Hematopoietic multipotent progenitor cell treated with erythropoietin and hydrocortisone succinate and interleukin-3 and kit ligand, for 4 days (in vitro differentiated cells): Measurements from ENCODE around the gene POLR3E.
"Not testable (repeated sequence)": the region's sequence is repeated elsewhere in the genome, so short reads cannot be mapped to it uniquely, and the experiment has no call there.

ENCODE experiments used
- DNase-seq: peaks from one replicate; pipeline ENCODE4 v3.0.0-alpha.2; 2015

POLR3E gene

DNA sequence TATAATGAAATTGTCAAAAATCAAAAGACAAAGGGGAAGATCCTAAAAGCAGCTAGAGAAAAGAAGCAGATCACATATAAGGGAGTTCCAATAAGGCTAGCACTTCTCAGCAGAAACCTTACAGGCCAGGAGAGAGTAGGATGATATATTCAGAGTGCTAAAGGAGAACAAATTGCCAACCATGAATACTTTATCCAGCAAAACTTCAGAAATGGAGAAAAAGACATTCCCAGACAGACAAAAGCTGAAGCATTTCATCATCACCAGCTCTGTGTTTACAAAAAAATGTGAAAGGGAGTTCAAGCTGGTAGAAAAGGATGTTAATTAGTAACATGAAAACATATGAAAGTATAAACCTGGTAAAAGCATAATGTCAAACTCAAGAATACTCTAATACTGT lies 39.8 kb downstream of the POLR3E start:
- DNase-seq, result no peak

DNA sequence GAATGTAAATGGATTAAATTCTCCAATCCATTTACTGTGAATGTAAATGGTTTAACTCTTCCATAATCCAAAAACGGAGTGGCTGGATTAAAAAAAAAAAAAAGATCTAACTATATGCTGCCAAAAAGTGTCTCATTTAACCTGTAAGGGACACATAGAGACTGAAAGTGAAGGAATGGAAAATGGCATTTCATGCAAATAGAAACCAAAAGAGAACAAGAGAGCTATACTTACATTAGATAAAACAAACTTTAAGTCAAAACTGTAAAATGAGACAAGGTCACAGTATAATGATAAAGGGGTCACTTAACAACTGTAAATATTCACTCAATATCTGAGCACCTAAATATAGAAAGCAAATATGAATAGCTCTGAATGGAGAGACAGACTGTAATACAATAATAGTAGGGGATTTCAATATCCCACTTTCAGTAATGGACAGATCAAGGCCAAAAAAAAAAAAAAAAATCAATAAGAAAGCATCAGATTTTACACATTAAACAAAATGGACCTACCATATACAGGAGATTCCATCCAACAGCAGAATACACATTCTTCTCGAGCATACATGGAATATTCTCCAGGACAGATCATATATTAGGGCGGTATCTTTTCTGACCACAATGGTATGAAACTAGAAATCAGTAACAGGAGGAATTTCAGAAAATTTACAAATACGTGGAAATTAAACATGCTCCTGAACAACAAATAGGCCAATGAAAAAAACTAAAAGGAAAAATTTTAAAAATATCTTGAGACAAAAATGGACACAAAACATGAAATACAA lies 40.8 kb downstream of the POLR3E start:
- DNase-seq, result no peak

DNA sequence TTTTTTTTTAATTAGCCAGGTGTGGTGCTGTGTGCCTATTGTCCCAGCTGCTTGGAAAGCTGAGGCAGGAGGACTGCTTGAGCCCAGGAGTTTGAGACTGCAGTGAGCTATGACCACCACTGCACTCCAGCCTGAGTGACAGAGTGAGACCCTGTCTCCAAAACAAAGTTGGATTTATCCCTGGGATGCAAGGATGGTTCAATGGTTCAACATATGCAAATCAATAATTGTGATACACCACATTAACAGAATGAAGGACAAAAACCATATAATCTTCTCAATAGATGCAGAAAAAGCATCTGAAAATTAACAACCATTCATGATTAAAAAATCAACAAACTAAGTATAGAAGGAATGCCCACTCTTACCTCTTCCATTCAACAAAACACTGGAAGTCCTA lies 43.7 kb downstream of the POLR3E start:
- DNase-seq, result no peak

DNA sequence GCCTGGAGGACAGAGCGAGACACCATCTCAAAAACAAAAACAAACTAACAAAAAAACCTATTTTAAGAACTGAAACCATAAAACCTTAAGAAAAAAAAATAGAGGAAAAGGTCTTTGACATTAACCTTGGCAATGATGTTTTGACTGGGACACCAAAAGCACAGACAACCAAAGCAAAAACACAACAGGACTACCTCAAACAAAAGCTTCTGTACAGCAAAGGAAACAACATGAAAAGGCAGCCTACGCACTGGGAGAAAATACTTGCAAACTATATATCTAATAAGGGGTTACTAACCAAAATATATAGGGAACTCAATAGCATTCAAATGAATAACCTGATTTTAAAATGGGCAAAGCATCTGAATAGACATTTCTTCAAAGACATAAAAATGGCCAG lies 44.9 kb downstream of the POLR3E start:
- no peak for DNase-seq

DNA sequence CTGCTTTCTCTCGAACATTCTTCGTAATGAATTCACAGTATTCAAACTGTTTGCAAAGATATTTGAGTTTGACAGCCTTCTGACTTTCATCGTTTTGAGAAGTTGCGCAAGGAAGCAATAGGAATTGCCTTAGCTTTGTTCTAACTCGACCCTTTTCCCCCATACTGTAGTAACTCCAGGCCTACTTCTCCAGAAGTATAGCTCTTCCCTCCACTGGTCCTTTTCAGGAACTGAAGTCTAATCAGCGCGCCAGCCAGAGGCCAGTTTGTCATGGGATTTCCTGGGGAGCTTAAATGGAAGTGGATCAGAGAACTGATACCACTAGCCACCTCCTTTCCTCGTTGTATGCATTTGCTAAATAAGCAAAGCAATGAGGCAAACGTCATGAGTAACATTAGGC lies 49.3 kb downstream of the POLR3E start:
- DNase-seq, result peak; percentile 22

DNA sequence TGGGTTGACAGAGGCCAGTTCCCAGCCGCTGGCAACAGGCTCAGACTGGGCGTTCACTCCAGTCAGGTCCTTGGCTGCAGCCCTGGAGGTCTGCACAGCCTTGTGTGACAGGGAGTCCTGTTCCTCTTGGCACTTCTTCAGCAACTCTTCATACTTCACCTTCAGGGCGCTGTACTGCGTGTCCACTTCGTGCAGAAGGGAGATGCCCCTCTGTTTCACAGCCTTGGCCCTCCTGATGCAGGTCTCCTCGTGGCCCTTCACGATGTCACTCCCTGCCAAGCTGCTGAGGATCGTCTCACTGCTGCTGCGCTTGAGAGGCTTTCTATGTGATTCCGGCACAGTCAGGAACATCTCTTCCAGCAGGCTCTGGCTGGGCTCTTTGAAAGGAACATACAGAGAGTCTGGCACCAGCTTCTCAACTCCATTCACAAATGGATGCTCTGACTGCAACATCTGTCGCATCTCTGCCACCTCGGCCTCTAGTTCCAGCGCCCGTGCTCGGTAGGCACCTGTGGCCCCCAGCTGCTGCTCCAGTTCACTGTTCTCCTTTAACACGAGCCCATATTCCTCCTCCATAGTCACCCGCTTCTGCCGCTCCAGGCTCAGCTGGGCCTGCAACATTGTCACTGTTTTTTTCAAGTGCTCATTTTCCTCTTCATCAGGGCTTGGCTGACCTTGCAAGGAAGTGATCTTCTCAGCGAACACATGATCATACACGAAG lies 50.1 kb downstream of the POLR3E start:
- DNase-seq, result no peak

DNA sequence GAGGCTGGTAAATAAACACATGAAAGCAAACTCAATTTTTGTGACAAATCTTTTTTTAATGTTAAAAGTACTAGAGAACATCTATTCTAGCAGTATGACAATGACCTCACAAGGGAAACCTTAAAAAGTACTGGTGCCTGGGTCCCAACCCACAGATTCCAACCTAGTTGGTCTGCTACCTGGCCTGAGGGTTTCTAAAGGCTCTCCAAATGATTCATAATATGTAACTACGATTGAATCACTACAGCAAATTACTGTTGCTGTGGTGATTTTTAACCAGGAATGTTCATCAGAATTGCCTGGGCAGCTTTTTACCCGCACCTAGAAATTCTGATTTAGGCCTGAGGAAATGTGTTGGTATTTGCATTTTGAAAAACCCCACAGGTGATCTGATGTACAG lies 51.1 kb downstream of the POLR3E start:
- DNase-seq, result no peak

DNA sequence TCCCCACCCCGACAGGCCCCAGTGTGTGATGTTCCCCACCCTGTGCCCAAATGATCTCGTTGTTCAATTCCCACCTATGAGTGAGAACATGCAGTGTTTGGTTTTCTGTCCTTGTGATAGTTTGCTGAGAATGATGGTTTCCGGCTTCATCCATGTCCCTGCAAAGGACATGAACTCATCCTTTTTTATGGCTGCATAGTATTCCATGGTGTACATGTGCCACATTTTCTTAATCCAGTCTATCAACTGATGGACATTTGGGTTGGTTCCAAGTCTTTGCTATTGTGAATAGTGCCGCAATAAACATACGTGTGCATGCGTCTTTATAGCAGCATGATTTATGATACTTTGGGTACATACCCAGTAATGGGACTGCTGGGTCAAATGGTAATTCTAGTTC lies 53.8 kb downstream of the POLR3E start:
- not testable (repeated sequence) for DNase-seq

DNA sequence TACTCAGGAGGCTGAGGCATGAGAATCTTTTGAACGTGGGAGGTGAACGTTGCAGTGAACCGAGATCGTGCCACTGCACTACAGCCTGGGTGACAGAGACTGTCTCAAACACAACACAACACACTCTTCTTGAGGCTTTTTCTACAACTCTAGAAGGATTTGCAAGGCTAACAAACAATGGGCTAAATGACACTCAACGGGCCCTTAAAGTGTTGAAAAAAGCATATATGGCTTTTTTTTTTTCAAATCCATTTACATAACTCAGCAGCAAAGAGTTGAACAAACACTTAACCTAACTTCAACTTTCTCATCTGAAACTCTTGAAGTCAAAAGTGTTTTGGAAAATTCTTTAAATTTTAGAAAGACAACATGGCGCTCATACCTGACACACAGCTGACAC lies 54.9 kb downstream of the POLR3E start:
- DNase-seq, result no peak

DNA sequence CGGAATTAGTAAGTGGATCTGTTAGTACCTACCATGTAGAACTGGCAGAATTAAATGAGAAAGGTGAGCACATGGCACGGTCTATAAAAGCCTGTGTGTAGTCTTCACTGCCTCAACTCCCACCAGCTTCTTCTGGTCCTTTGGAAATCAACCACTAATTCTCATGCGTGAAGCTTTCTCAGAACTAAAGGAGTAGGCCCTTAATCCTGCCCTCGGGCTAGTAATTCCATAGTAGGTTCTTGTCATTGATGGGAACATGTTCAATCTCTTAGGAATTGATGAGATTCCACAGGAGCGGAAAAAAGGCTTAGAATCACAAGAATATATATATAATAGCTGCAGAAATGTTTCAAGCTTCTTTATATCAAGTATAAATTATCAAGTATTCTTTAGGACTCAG lies 55.5 kb downstream of the POLR3E start:
- no peak for DNase-seq

DNA sequence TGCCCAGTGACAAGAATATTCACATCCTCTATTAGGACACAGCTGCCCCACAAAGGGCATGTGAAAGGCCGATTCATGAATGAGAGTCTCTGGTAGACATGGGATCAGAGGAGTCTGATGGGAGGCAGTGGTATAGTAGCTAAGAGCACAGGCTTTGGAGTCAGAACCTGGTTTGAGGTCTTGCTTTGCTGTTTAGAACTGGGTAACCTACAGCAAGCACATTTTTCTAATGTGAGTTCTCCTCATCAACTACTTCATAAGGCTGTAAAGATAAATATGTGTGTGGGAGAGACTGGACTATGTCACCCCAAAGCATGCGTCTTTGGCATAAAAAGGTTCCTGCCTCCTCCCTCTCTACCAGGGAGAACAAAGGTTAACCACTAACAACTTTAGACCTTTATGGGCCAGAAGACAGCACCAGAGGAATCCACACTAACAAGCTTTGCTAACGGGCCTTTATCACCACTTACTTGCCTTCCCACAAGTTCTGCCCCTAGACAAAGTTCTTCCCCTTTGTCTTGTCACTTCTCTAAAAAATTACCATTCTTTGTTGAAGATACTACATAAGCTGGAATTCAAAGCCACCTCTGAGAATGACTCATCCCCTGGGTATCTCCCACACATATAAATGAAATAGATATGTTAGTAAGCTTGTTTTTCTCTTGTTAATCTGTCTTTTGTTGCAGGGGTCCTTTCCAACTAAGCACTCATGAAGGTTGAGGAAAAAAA lies 56.1 kb downstream of the POLR3E start:
- peak; percentile 87 for DNase-seq

DNA sequence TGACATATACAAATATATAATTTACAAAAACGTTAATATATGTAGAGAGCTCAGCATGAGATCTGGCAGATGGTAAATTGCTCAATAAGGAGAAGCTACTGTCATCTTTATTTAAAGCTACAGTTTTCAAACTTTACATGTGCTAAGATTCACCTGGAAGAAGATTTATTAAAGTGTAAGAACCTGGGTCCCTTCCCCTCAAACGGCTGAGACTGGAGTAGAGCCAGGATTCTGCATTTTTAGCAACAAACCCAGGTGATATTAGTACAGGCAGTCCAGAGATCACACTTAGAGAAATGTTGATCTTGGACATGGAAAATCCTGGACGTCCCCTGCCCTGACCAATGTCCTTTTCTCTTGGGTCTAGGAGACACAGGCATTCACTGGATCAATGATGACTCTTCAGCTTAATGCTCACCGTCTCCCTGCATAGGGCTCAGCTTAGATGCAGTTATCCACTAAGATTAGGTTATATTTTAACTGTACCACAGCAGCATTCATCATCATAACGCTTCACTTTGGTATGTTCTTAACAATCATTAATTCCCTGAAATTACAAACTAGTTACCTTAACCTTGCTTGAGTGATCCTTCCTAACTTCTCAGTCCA lies 56.8 kb downstream of the POLR3E start:
- DNase-seq, result no peak

DNA sequence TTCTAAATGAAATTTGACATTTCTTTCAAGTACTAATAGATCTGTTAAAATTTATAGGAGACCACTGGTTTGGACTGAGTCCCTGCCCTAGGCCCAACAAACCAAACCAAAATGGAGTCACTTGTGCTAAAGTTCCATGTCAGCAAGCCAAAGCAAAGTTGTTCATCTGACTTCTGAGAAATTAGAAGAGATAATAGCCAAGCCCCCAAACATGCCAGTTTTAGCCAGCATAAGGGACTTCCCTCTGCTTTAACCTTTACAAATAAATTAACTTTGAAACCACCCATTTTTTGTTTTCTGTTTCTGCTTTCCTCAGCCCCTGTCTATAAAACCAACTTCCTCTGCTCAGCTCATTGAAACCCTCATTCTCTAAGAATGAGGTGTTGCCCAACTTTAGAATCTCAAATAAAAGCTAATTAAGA lies 58.3 kb downstream of the POLR3E start:
- peak; percentile 46 for DNase-seq

DNA sequence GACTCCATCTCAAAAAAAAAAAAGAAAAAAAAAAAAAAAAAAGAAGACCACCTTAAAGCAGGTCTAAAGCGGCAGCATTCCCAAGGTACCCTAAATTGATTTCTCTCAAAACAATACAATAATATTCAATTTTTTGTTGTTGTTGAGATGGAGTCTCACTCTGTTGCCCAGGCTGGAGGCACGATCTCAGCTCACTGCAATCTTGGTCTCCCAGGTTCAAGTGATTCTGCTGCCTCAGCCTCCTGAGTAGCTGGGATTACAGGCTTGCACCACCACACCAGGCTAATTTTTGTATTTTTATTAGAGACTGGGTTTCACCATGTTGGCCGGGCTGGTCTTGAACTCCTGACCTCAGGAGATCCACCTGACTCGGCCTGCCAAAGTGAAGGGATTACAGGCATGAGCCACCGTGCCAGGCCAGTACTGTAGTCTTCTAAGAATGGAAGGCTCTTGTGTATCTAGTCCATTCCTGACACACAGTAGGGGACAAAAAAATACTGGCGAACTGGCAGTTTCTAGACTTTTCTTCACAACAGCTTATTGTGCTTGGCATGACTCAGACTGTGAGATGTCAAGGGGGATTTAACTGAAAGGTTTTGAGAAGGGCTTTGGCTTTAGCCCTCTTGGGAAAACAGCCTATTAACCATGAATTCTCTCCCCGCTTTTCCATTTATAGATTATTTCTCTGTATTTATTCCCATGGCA lies 59.9 kb downstream of the POLR3E start:
- DNase-seq, result no peak

DNA sequence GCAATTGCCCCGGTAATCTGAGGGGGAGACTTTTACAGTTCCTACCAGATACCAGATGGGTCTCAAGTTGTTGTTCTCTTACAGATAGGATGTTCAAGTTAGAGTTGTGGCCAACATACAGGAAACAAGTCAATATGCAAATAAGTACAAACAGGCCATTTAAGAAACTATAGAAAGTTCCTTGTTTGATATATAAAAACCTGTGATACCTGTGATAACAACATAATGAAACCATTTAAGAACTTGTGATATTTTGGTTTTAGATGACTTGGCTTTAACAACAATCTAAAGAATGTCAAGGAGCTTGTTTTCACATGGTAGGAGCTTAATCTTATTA lies 60.4 kb downstream of the POLR3E start:
- peak; percentile 16 for DNase-seq

DNA sequence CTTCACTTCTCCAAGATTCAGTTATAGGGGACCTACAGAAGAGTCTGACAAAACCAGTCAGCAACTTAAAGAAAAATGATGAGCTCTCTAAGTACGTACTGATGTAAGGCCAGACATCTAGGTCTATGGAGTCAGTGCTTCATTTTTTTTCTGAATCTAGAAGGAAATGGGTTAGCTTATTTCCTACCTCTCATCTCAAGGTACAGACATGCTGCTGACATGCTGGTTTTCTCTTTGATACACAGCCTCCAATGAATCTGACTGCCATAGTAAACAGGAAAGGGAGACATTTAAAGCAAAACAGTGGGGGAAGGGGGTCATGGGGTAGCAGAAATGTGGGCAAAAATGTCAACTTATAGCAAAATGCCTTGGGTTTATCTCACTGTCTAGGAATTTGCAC lies 60.8 kb downstream of the POLR3E start:
- no peak for DNase-seq

DNA sequence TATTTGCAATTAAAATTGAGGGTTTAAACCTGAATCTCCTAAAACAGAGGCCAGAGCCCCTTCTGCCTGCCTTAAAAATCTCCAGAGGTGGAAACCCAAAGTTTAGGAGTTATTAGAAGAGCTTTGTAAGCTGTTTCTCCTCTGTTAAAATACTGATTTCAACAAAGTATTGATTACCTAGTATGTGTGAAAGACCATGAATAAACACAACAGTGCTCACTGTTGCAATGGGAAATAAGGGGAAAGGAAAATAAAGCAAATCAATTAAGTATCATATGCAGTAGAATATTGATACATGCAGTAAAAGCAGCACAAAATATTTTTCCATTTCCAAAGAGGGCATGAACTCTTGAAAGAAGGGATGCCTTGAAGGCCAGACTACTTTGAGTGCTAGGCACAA lies 62.5 kb downstream of the POLR3E start:
- no peak for DNase-seq

DNA sequence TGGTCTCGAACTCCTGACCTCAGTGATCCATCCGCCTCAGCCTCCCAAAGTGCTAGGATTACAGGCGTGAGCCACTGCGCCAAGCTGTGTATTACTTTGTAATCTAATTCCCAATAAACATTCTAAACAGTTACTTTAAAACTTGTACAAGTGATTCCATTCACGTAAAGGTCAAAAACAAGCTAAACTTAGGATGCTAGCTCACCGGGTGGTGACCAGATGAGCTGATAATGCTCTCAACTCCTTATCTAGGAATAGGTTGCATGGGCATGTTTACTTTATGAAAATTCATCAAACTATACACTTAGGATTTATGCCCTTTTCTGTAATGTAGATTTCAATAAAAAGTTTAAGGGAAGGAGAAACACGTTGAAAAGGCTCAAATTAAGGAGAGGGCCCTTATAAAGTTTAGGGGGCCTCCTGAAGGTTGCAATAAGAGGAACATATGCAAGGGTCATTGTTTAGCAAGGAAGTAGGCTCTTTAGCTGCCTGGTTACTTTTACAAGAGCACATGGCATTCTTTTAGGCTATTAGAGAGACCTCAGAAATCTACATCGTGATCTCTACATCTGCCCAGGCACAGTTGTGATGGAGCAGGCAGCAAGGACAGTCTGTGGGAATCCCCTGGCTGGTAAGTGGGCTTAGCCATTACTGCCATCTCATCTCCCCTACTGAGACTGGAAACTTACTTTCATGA lies 63.9 kb downstream of the POLR3E start:
- DNase-seq, result no peak

DNA sequence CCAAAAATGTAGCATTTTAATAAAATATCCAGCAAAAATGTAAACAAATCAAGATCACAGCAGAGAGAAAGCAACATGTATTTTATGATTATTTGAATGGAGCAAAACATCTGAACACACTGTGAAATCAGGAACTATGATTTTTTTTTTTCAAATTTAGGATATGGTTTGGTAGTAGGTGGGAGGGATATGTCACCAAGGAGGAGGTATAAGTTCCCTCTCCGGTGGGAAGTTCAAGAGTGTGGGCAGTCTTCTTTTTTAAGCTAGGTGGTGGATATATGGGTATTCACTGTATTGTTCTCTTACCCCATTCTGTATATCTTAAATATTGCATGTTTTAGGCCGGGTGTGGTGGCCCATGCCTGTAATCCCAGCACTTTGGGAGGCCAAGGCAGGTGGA lies 67.0 kb downstream of the POLR3E start:
- no peak for DNase-seq

DNA sequence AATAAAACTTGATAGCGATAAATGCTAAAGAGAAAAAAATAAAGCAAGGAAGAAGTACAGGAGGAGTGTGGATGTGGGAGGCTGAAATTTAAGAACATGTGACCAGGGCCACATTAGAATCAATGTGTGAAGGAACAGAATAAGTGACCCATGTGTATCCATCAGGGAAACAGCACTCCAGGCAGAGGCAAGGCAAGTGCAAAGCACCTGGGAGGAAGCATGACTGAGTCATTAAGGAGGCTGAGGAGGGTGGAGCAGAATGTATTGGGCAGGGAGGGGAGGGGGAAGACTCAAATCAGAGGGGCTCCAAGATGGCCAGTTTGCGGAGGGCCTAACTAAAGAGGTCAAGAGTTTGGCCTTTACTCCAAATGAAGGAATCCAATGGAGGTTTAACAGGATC lies 69.2 kb downstream of the POLR3E start:
- no peak for DNase-seq

DNA sequence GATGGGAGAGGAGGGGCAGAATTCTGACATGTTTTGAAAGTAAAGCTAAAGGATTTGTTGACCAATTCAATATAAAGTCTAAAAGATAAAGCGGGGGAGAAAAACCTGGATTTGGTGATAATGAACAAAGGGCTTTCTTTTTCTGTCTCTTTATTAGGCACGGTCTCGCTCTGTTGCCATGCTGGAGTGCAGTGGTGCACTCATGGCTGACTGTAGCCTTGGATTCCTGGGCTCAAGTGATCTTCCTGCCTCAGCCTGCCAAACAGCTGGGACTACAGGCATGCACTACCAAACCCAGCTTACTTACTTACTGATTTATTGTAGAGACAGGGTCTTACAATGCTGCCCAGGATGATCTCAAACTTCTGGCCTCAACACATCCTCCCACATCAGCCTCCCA lies 69.7 kb downstream of the POLR3E start:
- no peak for DNase-seq

DNA sequence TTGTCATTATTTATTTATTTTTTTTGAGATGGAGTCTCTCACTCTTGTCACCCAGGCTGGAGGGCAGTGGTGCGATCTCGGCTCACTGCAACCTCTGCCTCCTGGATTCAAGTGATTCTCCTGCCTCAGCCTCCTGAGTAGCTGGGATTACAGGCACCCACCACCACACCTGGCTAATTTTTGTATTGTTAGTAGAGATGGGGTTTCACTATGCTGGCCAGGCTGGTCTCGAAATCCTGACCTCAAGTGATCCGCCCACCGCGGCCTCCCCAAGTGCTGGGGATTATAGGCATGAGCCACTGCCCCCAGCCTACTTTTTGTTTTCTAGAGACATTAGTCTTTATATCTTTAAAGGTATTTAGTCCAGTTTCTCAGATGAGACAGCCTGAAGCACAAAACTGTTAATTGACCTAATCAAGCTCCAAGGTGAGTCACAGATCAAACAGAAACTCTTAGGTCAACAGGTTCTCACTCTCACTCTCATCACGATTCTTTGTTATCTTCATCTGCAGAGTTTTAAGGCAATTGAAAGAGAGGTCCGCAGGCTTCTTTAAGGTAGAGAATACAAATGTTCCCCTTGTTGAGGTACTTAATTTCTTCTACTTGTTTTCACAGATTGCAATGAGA lies 71.1 kb downstream of the POLR3E start:
- not testable (repeated sequence) for DNase-seq
